NCI-H1092 (cell line): ENCODE results near the gene PHYKPL.
A peak's percentile ranks its signal among the peaks of the same experiment; 100 is the strongest.

Experiments
- DNase-seq: peaks from one replicate; lab custom pipeline; 2025; lab: John Stamatoyannopoulos, UW

The PHYKPL gene

GRCh38 chr5:178189433-178189832 is 43.2 kb downstream of the PHYKPL start:
- no peak for DNase-seq

GRCh38 chr5:178187014-178187413 is 45.6 kb downstream of the PHYKPL start, which contains the start of gene GMCL2:
Gene GMCL2 (minus strand): TSS chr5:178187371. CDS start chr5:178187299, 72 bp downstream.
- DNase-seq: no peak

- DNase-seq: no peak
Measured at GRCh38 chr5:178186427-178186826, 46.2 kb downstream of the PHYKPL start.

GRCh38 chr5:178182158-178182876 is 50.3 kb downstream of the PHYKPL start:
- no peak for DNase-seq

- no peak for DNase-seq
Measured at GRCh38 chr5:178180141-178180863, 52.3 kb downstream of the PHYKPL start.

- DNase-seq: no peak
Measured at GRCh38 chr5:178177569-178177968, 55.0 kb downstream of the PHYKPL start.

GRCh38 chr5:178176791-178177190 is 55.8 kb downstream of the PHYKPL start:
- no peak for DNase-seq

GRCh38 chr5:178174456-178174855 is 58.1 kb downstream of the PHYKPL start:
- DNase-seq: no peak

GRCh38 chr5:178170455-178170854 is 62.1 kb downstream of the PHYKPL start:
- no peak for DNase-seq

GRCh38 chr5:178165581-178165980 is 67.0 kb downstream of the PHYKPL start:
- DNase-seq: no peak

- DNase-seq: peak; percentile 80
Measured at GRCh38 chr5:178163772-178164735, 68.5 kb downstream of the PHYKPL start.

GRCh38 chr5:178162481-178162880 is 70.1 kb downstream of the PHYKPL start:
- DNase-seq: no peak

GRCh38 chr5:178160176-178160575 is 72.4 kb downstream of the PHYKPL start:
- DNase-seq: no peak
